Lung (tissue), 12 donors: ENCODE data around the gene NABP2. TPM values are rescaled to one million over a fixed set of nuclear protein-coding genes. Genes with fewer than 3 reads are reported as not detected.

Experiments
- ATAC-seq: fragments of 200-7000 bp; cut with Tn5 transposase; one replicate; pipeline ENCODE4 v1.9.1; 2020; ENCODE audit warnings: moderate number of reproducible peaks; ENCODE audit not compliant: insufficient read depth, low FRiP score
- DNase-seq, 3 donors: peaks; one replicate each; pipeline ENCODE4 v3.0.0-alpha.2; 2013 to 2017
- H3K27ac ChIP-seq, 2 donors: one replicate each; pipeline ENCODE4 v1.5.1; 2013; ENCODE audit warnings: mild to moderate bottlenecking in 2 of 2, moderate library complexity in 2 of 2, control low read depth in 1 of 2, inconsistent platforms in 1 of 2, low read depth in 1 of 2, low read length in 1 of 2
- H3K27me3 ChIP-seq, 3 donors: one replicate each; pipeline ENCODE4 v1.5.1; 2013; ENCODE audit warnings: low read length in 2 of 3; ENCODE audit not compliant: control insufficient read depth in 3 of 3, insufficient read depth in 3 of 3
- H3K36me3 ChIP-seq, 4 donors: one replicate each; pipeline ENCODE4 v1.5.1; 2013; ENCODE audit warnings: low read length in 4 of 4, mild to moderate bottlenecking in 1 of 4, moderate library complexity in 1 of 4; ENCODE audit not compliant: control insufficient read depth in 4 of 4, insufficient read depth in 4 of 4
- H3K4me1 ChIP-seq, 5 donors: one replicate each; pipeline ENCODE4 v1.5.1; 2013; ENCODE audit warnings: low read length in 5 of 5, mild to moderate bottlenecking in 2 of 5, moderate library complexity in 1 of 5; ENCODE audit not compliant: control insufficient read depth in 5 of 5, insufficient read depth in 5 of 5
- H3K4me3 ChIP-seq: one replicate; pipeline ENCODE4 v1.5.1; 2013; ENCODE audit warnings: mild to moderate bottlenecking, control low read depth, moderate library complexity
- H3K9ac ChIP-seq, 2 donors: one replicate each; pipeline ENCODE4 v1.5.1; 2013; ENCODE audit warnings: low read length in 2 of 2, control low read depth in 1 of 2; ENCODE audit not compliant: insufficient read depth in 1 of 2
- H3K9me3 ChIP-seq, 4 donors: one replicate each; pipeline ENCODE4 v1.5.1; 2013; ENCODE audit warnings: low read length in 3 of 4, mild to moderate bottlenecking in 1 of 4, moderate library complexity in 1 of 4; ENCODE audit not compliant: control insufficient read depth in 4 of 4, insufficient read depth in 3 of 4
- WGBS, 2 donors: extraction: QIAGEN DNeasy Blood & Tissue Kit; methylation state at CpG; one replicate each; pipeline ENCODE4 v1.1.7; 2013; 5-methylcytosine and 5-hydroxymethylcytosine counted together
- polyA plus RNA-seq, 2 donors: library from polyadenylated mRNA; stranded (reverse); fragments of 200-250 nt; gene quantifications; one replicate each; pipeline ENCODE4 v1.2.1, GENCODE V29; 2013
- total RNA-seq, 2 donors: library from RNA; depleted of rRNA in 1 of 2; stranded (reverse); fragments of >200 nt in 1 of 2; gene quantifications; one replicate each; pipeline ENCODE4 v1.2.1, GENCODE V29; 2014 to 2021
- TF ChIP-seq, protein P1 (sequence below): IDR thresholded peaks from 2 replicates; pipeline ENCODE4 v1.5.1; 2012; ENCODE audit warnings: mild to moderate bottlenecking; ENCODE audit errors: control extremely low read depth, extremely low read depth
- donor health status: control.
- donor health status: control.
- donor health status: Bipolar disorder and iron deficiency.
- donor health status: healthy.
- donor health status: DM: yes; HTN: yes; CAD: no.

The NABP2 gene
- total and polyA plus RNA-seq, 4 donors, result 11.3 to 31.4 (median 23.0) TPM

GRCh38 chr12:56220611-56221231 lies 3.4 kb upstream of the NABP2 start:
- no peaks in the 10 kb centered on the region for H3K27me3 ChIP-seq
- no peaks in the 10 kb centered on the region for H3K9me3 ChIP-seq
- WGBS, 2 donors, result 1 to 3% methylated on average over 10 of the region's 10 CpGs
- ATAC-seq (no peak), DNase-seq (peak in 1 of 3 donors; percentile 43)
- TF ChIP-seq, protein P1, sequence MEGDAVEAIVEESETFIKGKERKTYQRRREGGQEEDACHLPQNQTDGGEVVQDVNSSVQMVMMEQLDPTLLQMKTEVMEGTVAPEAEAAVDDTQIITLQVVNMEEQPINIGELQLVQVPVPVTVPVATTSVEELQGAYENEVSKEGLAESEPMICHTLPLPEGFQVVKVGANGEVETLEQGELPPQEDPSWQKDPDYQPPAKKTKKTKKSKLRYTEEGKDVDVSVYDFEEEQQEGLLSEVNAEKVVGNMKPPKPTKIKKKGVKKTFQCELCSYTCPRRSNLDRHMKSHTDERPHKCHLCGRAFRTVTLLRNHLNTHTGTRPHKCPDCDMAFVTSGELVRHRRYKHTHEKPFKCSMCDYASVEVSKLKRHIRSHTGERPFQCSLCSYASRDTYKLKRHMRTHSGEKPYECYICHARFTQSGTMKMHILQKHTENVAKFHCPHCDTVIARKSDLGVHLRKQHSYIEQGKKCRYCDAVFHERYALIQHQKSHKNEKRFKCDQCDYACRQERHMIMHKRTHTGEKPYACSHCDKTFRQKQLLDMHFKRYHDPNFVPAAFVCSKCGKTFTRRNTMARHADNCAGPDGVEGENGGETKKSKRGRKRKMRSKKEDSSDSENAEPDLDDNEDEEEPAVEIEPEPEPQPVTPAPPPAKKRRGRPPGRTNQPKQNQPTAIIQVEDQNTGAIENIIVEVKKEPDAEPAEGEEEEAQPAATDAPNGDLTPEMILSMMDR, result no peak
- peak overlapping the region; percentile 76 for H3K4me3 ChIP-seq
- peak overlapping the region; percentile 91 to 98 for H3K27ac ChIP-seq
- H3K9ac ChIP-seq, result peak overlapping the region; percentile 20 to 33
- peaks cover 0 to 8% (median 2%) of the 10 kb centered on the region in 4 donors for H3K36me3 ChIP-seq
- peaks cover 4 to 31% (median 15%) of the 10 kb centered on the region in 5 donors for H3K4me1 ChIP-seq

GRCh38 chr12:56221232-56221756 lies 2.8 kb upstream of the NABP2 start:
- peaks cover 4 to 31% (median 15%) of the 10 kb centered on the region in 5 donors for H3K4me1 ChIP-seq
- 1% methylated on average over 21 of the region's 21 CpGs for WGBS, 2 donors
- peak overlapping the region; percentile 91 to 98 for H3K27ac ChIP-seq
- no peaks in the 10 kb centered on the region for H3K27me3 ChIP-seq
- no peaks in the 10 kb centered on the region for H3K9me3 ChIP-seq
- TF ChIP-seq, protein P1, result no peak
- H3K9ac ChIP-seq, result peak overlapping the region; percentile 33 to 70
- peak; percentile 91 to 95 (median 92) for DNase-seq
- H3K36me3 ChIP-seq, result peaks cover 0 to 7% (median 1%) of the 10 kb centered on the region in 4 donors
- ATAC-seq, result no peak
- peak overlapping the region; percentile 76 for H3K4me3 ChIP-seq

DNA sequence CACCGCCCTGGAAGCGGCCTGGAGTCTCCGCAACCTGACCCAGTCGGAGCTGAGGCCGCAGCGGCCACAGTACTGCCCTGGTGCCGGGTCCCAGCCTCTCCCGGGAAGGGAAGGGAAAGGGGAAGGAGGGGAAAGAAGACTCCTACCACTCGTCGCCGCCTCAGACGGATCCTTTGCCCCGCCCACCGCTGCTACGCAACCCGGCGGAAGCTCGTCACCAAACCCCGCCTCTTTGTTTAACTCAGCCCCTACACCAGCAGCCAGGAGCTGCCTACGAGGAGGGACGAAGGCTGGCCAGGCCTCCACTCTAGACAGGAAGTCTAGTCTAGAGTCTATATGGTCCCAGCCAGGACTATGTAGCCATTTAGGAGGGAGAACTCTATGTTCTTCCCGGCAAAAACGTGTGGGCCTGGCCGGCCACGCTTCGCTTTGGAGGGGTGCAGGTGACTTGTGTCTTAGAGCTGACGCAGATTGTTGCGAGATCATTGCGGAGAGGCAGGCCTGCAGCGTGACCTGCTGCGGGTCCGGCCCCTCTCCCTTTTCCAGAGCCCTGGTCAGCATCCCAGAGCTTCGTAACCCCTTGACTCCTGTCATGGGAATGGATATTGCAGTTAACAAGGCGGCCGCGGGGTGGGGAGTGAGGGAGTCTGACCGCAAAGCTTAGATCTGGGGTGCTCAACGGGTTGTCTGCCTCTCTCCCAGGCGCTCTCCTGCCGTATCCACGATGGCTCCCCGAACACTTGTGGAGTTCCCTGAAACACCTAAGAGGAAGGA lies 2.2 kb upstream of the NABP2 start, which contains the start of gene RNF41:
RNF41 (minus strand) TSS at position 166 of the 774 bp plus-strand sequence. CDS start 7,875 bp downstream, outside the sequence.
- peak within 1 kb of the TSS; percentile 33 to 70 for H3K9ac ChIP-seq
- peak; percentile 80 for ATAC-seq
- DNase-seq, result peak; percentile 99

More for the DNA sequence above, 2.2 kb upstream of the NABP2 start, which contains the start of gene RNF41:
- H3K36me3 ChIP-seq, result peaks cover 0 to 3% (median 0%) of the 10 kb centered on the region in 4 donors
- peak within 1 kb of the TSS; percentile 91 to 98 for H3K27ac ChIP-seq
- no peaks in the 10 kb centered on the region for H3K9me3 ChIP-seq
- peak within 1 kb of the TSS; percentile 76 for H3K4me3 ChIP-seq
- peaks cover 4 to 31% (median 15%) of the 10 kb centered on the region in 5 donors for H3K4me1 ChIP-seq
- 0 to 2% methylated on average over 42 of the region's 42 CpGs for WGBS, 2 donors
- TF ChIP-seq, protein P1, result no peak
- no peaks in the 10 kb centered on the region for H3K27me3 ChIP-seq
